GM10266 (cell line): ENCODE measurements around the gene C12orf43.

Experiments
- DNase-seq: peaks from one replicate; pipeline ENCODE4 v3.0.0; 2012; ENCODE audit errors: extremely low spot score
- TF ChIP-seq, protein P1 (sequence below): IDR thresholded peaks from 2 replicates; pipeline ENCODE4 v1.5.1; 2012; ENCODE audit warnings: mild to moderate bottlenecking, low read depth; ENCODE audit not compliant: control insufficient read depth, insufficient read depth; ENCODE audit errors: missing control alignments

The C12orf43 gene

DNA sequence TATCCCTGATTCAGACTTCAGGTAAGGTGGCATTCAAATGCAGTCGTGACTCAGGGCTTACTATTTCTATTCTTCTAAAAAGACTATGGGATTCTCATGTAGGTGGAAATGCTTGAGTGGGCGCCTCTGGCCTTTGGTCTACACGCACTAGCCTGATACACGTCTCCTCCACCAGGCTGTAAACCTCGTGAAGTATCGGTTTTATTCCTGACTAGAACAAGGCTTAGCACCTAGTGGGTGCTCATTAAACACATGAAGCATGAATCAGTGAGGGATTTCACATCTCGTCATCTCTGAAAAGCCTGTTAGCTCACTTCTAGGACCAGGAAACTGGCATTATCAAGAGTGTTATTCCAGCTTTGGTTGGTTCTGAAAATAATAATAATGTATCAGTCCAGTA lies 55.6 kb downstream of the C12orf43 start:
- TF ChIP-seq, protein P1, sequence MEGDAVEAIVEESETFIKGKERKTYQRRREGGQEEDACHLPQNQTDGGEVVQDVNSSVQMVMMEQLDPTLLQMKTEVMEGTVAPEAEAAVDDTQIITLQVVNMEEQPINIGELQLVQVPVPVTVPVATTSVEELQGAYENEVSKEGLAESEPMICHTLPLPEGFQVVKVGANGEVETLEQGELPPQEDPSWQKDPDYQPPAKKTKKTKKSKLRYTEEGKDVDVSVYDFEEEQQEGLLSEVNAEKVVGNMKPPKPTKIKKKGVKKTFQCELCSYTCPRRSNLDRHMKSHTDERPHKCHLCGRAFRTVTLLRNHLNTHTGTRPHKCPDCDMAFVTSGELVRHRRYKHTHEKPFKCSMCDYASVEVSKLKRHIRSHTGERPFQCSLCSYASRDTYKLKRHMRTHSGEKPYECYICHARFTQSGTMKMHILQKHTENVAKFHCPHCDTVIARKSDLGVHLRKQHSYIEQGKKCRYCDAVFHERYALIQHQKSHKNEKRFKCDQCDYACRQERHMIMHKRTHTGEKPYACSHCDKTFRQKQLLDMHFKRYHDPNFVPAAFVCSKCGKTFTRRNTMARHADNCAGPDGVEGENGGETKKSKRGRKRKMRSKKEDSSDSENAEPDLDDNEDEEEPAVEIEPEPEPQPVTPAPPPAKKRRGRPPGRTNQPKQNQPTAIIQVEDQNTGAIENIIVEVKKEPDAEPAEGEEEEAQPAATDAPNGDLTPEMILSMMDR: no peak

DNA sequence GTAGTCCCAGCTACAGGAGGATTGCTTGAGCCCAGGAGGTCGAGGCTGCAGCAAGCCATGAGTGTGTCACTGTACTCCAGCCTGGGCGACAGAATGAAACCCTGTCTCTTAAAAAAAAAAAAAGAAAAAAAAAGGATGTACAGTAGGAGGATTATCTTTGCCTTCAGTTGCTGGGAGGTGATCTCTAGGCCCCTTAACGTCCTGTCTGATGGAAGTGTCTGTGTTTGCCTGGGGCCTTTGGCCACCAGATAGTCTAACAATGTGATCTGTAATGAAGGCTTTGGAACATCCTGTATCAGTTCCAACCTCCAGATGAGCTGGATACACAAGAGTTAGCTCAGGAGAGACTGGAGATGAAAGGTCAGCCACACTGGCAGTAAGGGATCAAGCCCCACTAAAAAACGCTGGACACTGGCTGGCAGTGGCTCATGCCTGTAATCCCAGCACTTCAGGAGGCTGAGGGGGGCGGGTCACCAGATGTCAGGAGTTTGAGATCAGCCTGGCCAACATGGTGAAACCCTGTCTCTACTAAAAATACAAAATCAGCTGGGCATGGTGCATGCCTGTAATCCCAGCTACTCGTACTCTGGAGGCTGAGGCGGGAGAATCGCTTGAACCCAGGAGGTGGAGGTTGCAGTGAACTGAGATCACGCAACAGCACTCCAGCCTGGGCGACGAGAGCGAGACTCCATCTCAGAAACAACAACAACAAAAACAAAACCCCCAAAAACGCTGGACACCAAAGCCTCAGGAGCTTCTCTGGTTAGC lies 57.0 kb downstream of the C12orf43 start:
- TF ChIP-seq, protein P1: no peak
- DNase-seq: no peak

More for the DNA sequence above, 55.6 kb downstream of the C12orf43 start:
- no peak for DNase-seq

DNA sequence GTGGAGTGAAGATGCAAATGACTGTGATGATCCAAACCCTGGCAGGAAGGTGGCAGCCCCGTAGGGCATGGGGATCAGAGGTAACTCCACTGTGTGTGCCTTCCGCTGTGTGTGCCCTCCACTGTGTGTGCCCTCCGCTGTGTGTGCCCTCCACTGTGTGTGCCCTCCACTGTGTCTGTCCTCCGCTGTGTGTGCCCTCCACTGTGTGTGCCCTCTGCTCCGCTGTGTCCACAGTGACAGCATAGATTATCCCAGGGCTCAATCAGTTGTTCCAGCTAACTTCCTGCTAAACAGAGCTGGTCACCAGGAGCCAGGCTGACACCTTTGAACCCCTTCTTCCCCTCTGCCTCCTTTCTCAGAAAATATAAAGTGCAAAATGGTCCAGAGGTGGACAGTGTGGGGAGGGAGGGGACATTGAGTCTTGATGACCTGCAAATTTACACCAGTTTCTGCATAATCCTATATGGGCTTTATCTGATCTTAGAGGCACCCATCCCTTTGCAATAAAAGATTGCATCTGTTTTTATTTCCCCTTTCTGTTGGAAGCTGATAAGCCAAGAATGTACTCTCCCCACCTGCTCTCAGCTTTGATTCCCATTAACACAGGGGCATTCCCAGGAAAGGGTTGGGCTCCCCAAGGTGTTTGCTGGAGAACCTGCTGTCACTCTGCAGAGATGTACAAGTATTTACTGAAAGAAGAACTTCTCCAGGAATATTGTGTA lies 59.5 kb downstream of the C12orf43 start:
- DNase-seq: no peak
- TF ChIP-seq, protein P1: no peak

DNA sequence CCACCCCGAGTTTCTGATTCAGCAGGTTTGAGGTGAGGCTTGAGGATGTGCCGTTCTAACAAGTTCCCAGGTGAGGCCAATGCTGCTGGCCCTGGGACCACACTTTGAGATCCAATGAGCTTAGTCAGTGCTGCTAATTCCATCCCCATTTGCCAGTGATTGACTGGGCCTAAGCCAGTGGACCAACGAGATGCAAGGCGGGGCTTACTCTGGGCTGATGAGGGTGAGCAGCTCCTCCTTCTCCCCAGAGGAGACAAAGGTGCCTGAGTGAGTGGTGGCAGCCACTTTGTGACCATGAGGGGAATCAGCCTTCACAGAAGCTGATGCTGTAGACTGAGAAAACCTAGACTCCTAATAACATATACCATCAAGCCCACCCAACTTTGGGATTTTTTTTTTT lies 61.1 kb downstream of the C12orf43 start:
- TF ChIP-seq, protein P1: no peak
- no peak for DNase-seq

DNA sequence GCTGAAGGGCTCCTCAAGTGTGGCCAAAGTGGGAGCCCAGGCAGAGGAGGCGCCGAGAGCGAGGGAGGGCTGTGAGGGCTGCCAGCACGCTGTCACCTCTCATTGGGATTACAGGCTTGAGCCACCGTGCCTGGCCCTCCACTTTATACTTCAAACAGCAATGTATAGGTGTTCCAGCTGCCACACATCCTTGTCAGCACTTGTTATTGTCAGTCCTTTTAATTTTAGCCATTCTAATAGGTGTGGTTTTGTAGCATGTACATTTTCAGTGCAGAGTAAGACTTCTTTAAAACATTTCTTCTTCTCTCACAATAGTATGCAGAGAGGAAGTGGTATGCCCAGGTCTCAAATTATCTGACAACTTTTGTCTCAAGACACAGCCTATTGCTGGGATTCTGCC lies 65.5 kb downstream of the C12orf43 start:
- no peak for DNase-seq
- TF ChIP-seq, protein P1: no peak
